Measurements from ENCODE around the gene ADGRG1. TPM values are rescaled to one million over a fixed set of nuclear protein-coding genes. Genes with fewer than 3 reads are reported as not detected.
A peak's percentile ranks its signal among the peaks of the same experiment; 100 is the strongest.

Gene ADGRG1
- total and polyA plus RNA-seq, 5 donors = 10.2 to 24.1 (median 16.2) TPM

DNA sequence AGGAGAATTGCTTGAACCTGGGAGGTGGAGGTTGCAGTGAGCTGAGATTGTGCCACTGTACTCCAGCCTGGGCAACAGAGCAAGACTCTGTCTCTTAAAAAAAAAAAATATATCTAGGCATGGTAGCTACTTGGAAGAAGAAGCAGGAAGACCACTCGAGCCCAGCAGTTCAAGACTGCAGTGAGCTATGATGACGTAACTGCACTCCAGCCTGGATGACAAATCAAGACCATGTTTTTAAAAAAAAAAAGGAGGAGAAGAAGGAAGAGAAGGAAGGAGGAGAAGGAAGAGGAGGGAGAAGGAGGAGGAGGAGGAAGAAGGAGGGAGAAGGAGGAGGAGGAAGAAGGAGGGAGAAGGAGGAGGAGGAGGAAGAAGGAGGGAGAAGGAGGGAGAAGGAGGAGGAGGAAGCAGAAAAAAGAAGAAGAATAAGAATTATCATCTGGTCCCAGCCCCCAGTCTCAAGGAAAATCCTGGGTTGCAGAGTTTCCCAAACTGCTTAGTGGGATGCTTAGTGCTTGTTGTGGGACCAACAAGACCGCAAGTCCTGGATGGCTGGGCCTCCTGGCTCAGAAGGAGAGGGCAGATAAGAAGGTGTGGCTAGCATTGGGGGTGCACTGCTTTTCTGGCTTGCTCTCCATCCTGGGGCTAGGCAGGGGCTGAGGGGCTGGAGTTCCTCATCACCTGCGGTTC lies 62.5 kb downstream of the ADGRG1 start:
- Histone ChIP-seq H3K9me3 (ENCODE audit: control insufficient read depth, low read length) (no peaks in the 10 kb centered on the region), H3K4me3 (ENCODE audit: low read length) (no peak overlapping the region), H3K27me3 (ENCODE audit: control insufficient read depth, insufficient read depth) (no peaks in the 10 kb centered on the region), H3K4me1 (ENCODE audit: control insufficient read depth, insufficient read depth, low read length) (no peaks in the 10 kb centered on the region), H3K27ac (ENCODE audit: low read length) (no peak overlapping the region)
- WGBS = 50% methylated on average over 4 of the region's 4 CpGs
- DNase-seq = no peak
- no peak for ATAC-seq
- intact Hi-C loops (cut with DNase I) = no loop called here

DNA sequence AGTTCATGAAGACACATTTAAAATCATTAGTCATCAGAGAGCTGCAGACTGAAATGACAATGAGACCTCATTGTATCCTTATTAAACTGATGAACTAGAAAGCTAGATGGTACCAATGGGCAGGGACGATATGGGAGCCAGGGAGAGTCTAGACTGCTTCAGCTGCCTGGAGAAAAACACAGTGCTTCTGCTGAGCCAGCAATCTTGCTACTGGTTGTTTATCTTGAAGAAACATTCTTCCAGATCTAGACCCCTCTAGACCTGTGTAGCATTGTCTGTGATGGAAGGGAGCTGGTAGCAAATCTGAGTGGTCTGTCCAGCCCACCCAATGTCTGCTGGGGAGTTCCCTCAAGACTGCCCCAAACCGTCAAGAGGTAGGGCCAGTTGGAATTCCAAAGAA lies 64.2 kb downstream of the ADGRG1 start:
- no peaks in the 10 kb centered on the region for H3K27me3 ChIP-seq (ENCODE audit: control insufficient read depth, insufficient read depth)
- DNase-seq = no peak
- no peak for ATAC-seq
- no peak overlapping the region for H3K27ac ChIP-seq (ENCODE audit: low read length)
- 69% methylated on average over 2 of the region's 2 CpGs for WGBS
- no peak overlapping the region for H3K4me3 ChIP-seq (ENCODE audit: low read length)
- no peaks in the 10 kb centered on the region for H3K9me3 ChIP-seq (ENCODE audit: control insufficient read depth, low read length)
- H3K4me1 ChIP-seq (ENCODE audit: control insufficient read depth, insufficient read depth, low read length) = no peaks in the 10 kb centered on the region
- intact Hi-C loops (cut with DNase I) = no loop called here

DNA sequence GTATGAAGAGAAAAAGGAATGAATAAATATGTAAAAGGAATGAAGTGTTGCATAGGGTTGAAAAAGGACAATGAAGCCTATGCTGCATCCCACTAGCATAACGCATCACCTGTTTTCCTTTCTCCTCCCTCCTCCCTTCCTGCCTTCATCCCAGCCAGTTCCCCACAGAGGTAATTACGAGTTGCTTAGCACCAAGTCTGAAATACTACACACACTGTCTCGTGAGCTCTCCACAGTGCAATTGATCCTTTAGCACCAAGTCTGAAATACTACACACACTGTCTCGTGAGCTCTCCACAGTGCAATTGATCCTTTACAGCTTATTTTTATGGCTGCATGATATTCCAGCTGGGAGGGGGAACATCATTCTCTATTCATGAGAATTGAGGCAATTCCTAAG lies 65.1 kb downstream of the ADGRG1 start:
- Histone ChIP-seq H3K4me3 (ENCODE audit: low read length) (no peak overlapping the region), H3K4me1 (ENCODE audit: control insufficient read depth, insufficient read depth, low read length) (no peaks in the 10 kb centered on the region), H3K27me3 (ENCODE audit: control insufficient read depth, insufficient read depth) (no peaks in the 10 kb centered on the region), H3K9me3 (ENCODE audit: control insufficient read depth, low read length) (no peaks in the 10 kb centered on the region), H3K27ac (ENCODE audit: low read length) (no peak overlapping the region)
- ATAC-seq = no peak
- no peak for DNase-seq
- intact Hi-C loops (cut with DNase I) = no loop called here
- 74% methylated on average over 4 of the region's 4 CpGs for WGBS

DNA sequence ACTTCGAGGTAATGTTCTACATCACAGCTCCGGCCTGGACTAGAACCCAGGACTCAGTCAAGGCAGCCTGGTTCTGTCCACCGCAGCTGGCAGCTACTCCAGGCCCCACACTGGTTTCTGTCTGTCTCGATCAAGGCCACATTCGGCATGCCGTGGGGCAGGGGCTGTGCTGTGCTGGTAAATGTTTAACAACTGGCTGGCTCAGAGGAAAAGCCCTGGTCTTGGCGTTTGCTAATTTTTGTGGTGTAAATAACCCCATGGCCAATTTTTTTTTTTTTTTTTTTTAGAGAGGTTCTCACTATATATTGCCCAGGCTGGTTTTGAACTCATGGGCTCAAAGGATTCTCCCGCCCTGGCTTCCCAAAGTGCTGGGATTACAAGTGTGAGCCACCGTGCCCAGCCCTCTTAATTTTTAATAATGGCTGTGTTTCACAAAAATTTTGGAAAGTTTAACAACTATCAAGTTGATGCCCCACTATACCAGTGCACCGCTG lies 65.8 kb downstream of the ADGRG1 start:
- Histone ChIP-seq H3K4me3 (ENCODE audit: low read length) (no peak overlapping the region), H3K27ac (ENCODE audit: low read length) (no peak overlapping the region), H3K4me1 (ENCODE audit: control insufficient read depth, insufficient read depth, low read length) (no peaks in the 10 kb centered on the region), H3K27me3 (ENCODE audit: control insufficient read depth, insufficient read depth) (no peaks in the 10 kb centered on the region), H3K9me3 (ENCODE audit: control insufficient read depth, low read length) (no peaks in the 10 kb centered on the region)
- DNase-seq = no peak
- 66% methylated on average over 10 of the region's 10 CpGs for WGBS
- no peak for ATAC-seq
- intact Hi-C loops (cut with DNase I) = no loop called here

DNA sequence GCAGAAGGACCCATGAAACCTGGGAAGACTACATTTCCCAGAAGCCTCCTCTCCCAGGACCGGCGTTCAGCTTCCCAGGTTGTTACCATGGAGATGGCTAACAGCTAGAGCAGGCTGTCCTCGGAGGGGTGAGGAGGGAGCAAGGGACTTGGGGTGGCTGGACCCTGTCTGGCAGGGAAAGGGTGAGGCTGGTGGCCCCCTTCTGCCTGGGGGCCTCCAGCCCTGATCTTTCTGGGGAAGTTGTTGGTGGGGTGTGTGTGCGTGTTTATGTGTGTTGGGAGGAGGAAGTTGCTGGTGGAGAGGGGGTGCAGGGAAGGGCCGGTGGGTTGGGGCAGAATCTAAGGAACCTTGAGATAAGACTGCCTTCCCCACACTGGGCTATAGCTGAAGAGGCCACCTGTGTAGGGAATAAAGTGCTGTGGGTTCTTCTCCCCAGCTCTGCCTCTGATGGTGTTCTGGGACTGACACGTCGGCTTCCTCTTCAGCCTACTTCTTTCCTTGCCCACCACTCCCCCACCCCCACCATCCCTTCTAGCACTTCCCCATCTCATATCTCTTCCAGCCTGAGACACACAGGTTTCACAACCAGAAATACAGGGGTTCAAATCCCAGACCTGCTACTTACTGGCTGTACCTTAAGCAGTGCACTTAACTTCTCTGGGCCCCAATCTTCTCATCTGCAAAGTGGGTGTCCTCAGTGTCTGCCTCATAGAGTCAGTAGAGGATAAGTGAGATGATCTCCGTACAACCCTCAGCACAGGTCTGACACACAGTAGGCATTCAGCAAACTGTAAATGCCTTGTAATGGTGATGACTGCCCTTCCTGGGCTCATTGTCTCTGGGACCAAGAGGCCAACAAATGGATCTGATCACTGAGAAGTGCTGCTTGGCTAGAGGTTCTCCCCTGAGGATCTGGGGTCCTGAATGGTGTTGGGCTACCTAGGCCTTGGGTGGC lies 66.6 kb downstream of the ADGRG1 start, which contains the start of gene DRC7:
Gene DRC7 (plus strand): TSS at position 82 of the 955 bp plus-strand sequence. CDS start 3,144 bp downstream, outside the sequence.
- no peak within 1 kb of the TSS for H3K4me3 ChIP-seq (ENCODE audit: low read length)
- peak in 1 of 3 donors; percentile 55 for DNase-seq
- WGBS = 40% methylated on average over 8 of the region's 8 CpGs
- H3K27me3 ChIP-seq (ENCODE audit: control insufficient read depth, insufficient read depth) = no peaks in the 10 kb centered on the region
- H3K9me3 ChIP-seq (ENCODE audit: control insufficient read depth, low read length) = no peaks in the 10 kb centered on the region
- H3K27ac ChIP-seq (ENCODE audit: low read length) = no peak within 1 kb of the TSS
- H3K4me1 ChIP-seq (ENCODE audit: control insufficient read depth, insufficient read depth, low read length) = no peaks in the 10 kb centered on the region
- peak; percentile 69 to 76 for ATAC-seq
- intact Hi-C loops (cut with DNase I) = no loop called here

DNA sequence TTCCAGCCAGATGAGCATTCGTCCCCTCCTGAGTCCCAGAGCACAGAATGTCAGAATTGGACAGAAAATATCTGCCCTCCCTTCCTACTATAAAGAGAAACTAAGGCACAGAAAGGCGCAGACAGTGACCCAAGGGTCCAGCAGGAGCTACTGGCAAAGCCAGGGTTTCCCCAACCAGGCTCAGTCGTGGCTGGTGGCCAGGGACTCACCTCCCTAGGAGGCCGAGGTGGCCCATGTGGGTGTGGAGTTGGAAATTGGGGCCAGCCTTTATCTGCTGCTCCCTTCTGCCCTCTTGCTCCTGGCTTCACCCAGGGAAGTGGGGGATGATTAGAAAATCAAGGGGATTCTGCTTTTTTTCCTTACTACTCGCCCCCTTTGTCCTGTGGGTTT lies 67.2 kb downstream of the ADGRG1 start:
- no peak overlapping the region for H3K27ac ChIP-seq (ENCODE audit: low read length)
- 78% methylated on average over 5 of the region's 5 CpGs for WGBS
- no peak for DNase-seq
- no peaks in the 10 kb centered on the region for H3K27me3 ChIP-seq (ENCODE audit: control insufficient read depth, insufficient read depth)
- H3K4me3 ChIP-seq (ENCODE audit: low read length) = no peak overlapping the region
- intact Hi-C loops (cut with DNase I) = no loop called here
- ATAC-seq = no peak
- no peaks in the 10 kb centered on the region for H3K9me3 ChIP-seq (ENCODE audit: control insufficient read depth, low read length)
- no peaks in the 10 kb centered on the region for H3K4me1 ChIP-seq (ENCODE audit: control insufficient read depth, insufficient read depth, low read length)

DNA sequence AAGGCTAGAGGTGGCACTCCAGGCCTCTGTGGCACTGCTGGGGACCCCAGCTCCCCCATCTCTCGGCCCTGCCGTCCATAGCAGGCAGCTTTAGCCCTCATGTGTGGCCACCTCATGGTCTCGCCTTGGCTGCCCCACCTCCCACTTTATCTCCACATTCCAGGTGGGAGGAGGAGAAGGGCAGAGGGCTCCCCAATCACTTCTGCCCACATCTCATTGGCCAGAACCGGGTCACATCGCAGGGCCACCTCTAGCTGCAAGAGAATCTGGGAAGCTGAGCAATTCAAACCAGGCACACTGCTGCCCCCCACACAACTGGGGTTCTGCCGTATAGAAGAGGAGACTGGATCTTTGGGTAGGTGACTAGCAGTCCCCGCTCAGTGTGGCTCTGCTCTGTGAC lies 67.8 kb downstream of the ADGRG1 start:
- no peak for DNase-seq
- no peak overlapping the region for H3K4me3 ChIP-seq (ENCODE audit: low read length)
- intact Hi-C loops (cut with DNase I) = no loop called here
- no peak overlapping the region for H3K27ac ChIP-seq (ENCODE audit: low read length)
- WGBS = 92% methylated on average over 7 of the region's 7 CpGs
- H3K9me3 ChIP-seq (ENCODE audit: control insufficient read depth, low read length) = no peaks in the 10 kb centered on the region
- ATAC-seq = no peak
- H3K27me3 ChIP-seq (ENCODE audit: control insufficient read depth, insufficient read depth) = no peaks in the 10 kb centered on the region
- H3K4me1 ChIP-seq (ENCODE audit: control insufficient read depth, insufficient read depth, low read length) = no peaks in the 10 kb centered on the region

DNA sequence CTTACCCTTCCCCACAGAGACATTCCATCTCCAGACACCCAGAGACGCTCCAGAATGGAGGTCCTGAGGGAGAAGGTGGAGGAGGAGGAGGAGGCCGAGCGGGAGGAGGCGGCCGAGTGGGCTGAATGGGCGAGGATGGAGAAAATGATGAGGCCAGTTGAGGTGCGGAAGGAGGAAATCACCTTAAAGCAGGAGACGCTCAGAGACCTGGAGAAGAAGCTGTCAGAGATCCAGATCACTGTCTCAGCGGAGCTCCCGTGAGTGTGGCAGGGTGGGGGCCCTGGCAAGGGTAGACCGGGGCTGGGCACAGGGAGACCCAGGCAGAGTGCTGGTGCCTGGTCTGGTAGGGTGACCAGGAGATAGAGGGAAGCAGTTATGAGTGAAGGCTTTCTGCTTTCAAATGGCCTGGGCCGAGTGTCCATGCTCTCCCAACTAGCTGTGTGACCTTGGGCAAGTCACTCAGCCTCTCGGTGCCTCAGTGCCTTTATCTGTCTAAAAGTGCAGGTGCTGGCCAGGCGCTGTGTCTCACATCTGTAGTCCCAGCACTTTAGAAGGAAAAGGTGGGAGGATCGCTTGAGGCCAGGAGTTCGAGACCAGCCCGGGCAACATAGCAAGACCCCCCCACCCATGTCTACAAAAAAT lies 69.6 kb downstream of the ADGRG1 start:
- intact Hi-C loops (cut with DNase I) = no loop called here
- no peak overlapping the region for H3K27ac ChIP-seq (ENCODE audit: low read length)
- H3K9me3 ChIP-seq (ENCODE audit: control insufficient read depth, low read length) = no peaks in the 10 kb centered on the region
- no peaks in the 10 kb centered on the region for H3K27me3 ChIP-seq (ENCODE audit: control insufficient read depth, insufficient read depth)
- DNase-seq (no peak), ATAC-seq (no peak)
- no peaks in the 10 kb centered on the region for H3K4me1 ChIP-seq (ENCODE audit: control insufficient read depth, insufficient read depth, low read length)
- H3K4me3 ChIP-seq (ENCODE audit: low read length) = no peak overlapping the region
- 93% methylated on average over 17 of the region's 17 CpGs for WGBS

DNA sequence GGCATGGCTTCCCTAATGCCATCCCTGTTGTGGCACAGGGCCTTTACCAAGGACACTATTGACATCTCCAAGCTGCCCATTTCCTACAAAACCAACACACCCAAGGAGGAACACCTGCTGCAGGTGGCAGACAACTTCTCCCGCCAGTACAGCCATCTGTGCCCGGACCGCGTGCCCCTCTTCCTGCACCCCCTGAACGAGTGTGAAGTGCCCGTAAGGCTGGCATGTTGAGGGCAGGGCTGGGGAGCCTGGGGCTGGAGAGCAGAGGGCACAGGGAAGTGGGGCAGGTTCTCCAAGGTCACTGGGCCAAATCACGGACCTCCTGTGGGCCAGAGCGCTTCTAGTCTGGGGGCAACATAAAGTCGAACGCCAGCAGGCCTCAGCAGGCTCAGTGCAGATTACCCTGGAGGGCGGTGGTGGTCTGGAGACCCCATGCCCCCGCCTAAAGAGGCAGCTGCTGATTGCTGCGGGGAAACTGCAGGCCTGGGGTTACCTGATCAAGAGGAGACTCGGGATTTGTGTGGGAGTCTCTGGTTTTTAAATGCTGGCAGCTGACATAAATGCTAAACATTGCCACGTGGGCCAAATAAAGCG lies 70.5 kb downstream of the ADGRG1 start:
- Histone ChIP-seq H3K4me1 (ENCODE audit: control insufficient read depth, insufficient read depth, low read length) (no peaks in the 10 kb centered on the region), H3K9me3 (ENCODE audit: control insufficient read depth, low read length) (no peaks in the 10 kb centered on the region), H3K27ac (ENCODE audit: low read length) (no peak overlapping the region), H3K27me3 (ENCODE audit: control insufficient read depth, insufficient read depth) (no peaks in the 10 kb centered on the region), H3K4me3 (ENCODE audit: low read length) (no peak overlapping the region)
- DNase-seq (no peak), ATAC-seq (no peak)
- WGBS = 88% methylated on average over 16 of the region's 16 CpGs
- intact Hi-C loops (cut with DNase I) = no loop called here

DNA sequence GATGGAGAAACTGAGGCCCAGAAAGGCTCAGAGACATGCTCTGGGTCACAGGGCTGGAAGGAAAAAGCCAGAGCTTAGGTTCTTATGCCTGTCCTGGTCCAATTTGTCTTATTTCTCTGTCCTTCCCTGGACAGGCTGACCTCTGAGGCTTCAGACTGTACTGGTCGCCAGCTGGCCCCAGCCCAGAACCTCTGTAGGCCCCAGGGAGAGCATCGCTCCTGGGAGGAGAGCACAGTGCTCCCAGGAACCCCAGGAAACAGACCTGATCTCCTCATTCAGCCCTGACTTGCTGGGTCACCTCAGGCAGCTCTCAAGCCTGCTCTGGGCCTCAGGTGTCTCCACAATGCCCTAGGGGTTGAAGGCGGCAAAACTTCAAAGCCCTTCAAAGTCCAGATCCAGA lies 71.1 kb downstream of the ADGRG1 start:
- no peak overlapping the region for H3K4me3 ChIP-seq (ENCODE audit: low read length)
- no peaks in the 10 kb centered on the region for H3K4me1 ChIP-seq (ENCODE audit: control insufficient read depth, insufficient read depth, low read length)
- H3K27me3 ChIP-seq (ENCODE audit: control insufficient read depth, insufficient read depth) = no peaks in the 10 kb centered on the region
- ATAC-seq (no peak), DNase-seq (no peak)
- H3K27ac ChIP-seq (ENCODE audit: low read length) = no peak overlapping the region
- intact Hi-C loops (cut with DNase I) = no loop called here
- WGBS = 74% methylated on average over 3 of the region's 3 CpGs
- H3K9me3 ChIP-seq (ENCODE audit: control insufficient read depth, low read length) = no peaks in the 10 kb centered on the region
